ENCODE results near the gene RASGRP2. TPM values are rescaled to one million over a fixed set of nuclear protein-coding genes. Genes with fewer than 3 reads are reported as not detected.

Gene RASGRP2
- polyA plus RNA-seq, 1 donor (not counting 4 experiments of a cell fraction or from before 2014, with no cell fraction given) = 0.49 TPM

DNA sequence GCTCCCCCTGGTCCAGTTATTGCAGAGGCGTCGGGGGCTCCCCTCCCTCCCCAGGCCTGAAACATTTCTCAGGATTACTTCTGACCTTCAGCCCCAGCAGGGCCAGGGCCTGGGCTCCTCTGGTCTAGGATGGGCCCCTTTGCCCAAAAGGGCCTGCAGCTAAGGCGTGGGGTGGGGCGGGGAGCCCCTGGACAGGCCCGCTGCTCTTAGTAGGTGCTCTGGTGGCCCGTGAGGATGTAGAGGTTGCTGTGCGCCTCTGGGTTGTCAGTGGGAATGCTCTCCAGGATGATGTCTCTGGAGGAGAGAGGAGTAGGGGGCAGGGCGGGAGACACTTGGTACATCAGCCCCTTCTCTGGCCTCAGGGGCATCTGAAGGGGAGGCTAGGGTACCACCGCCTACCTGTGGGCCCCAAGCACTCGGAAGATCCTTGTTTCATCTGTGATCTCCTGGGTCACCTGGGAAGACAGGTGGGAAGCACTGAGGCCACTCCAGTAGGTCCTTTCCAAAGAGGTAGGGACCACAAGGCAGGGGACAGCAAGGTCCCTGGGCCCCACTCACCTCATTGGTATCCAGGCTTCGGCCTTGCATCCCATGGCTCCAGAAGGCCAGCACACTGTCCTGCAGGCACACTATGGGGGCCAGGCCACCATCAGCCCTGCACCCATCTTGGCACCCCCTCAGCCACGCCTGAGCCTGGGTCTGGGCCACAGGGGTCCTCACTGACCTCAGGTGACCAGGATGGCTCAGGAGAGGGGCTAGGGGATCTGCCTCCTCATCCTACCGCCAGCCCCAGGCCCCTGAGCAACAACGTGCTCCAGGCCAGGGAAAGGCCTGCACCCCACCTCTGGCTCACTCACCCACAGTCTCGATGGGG, 45.6 kb upstream of the RASGRP2 start:
- H3K9me3 ChIP-seq (ENCODE audit: control insufficient read depth, low read depth, low read length) = no peaks in the 10 kb centered on the region
- H3K27me3 ChIP-seq (ENCODE audit: control insufficient read depth, extremely low read depth, insufficient read depth, low read length) = no peaks in the 10 kb centered on the region
- no peak overlapping the region for H3K4me3 ChIP-seq (ENCODE audit: control insufficient read depth in 2 of 3, extremely low read depth in 1 of 3, insufficient read depth in 2 of 3, low read depth in 1 of 3, low read length in 3 of 3)
- FAIRE-seq (no peak), DNase-seq (ENCODE audit: low read depth, low spot score) (no peak)
- H3K27ac ChIP-seq (ENCODE audit: control insufficient read depth, insufficient read depth, low read length) = no peak overlapping the region
- TF ChIP-seq CTCF (optimal IDR thresholded peaks at IDR 0.05 in 1 of 3, IDR thresholded peaks at IDR 0.05 in 1 of 3, conservative IDR thresholded peaks at IDR 0.05 in 1 of 3; ENCODE audit: extremely low read depth in 1 of 3, insufficient read depth in 2 of 3, low read length in 3 of 3) (no peak), EZH2 (IDR thresholded peaks at IDR 0.05; ENCODE audit: low read length) (no peak)
- no peak overlapping the region for H3K9ac ChIP-seq (ENCODE audit: control insufficient read depth, extremely low read depth, insufficient read depth, low read length)
- no peaks in the 10 kb centered on the region for H4K20me1 ChIP-seq (ENCODE audit: control insufficient read depth, extremely low read depth, insufficient read depth, low read length)
- dilution Hi-C loops (cut with MboI; ENCODE audit: extremely low pct_ligation_motif_present, low sequenced_read_pairs) = no loop called here
- no peaks in the 10 kb centered on the region for H3K4me1 ChIP-seq (ENCODE audit: control insufficient read depth, extremely low read depth, insufficient read depth, low read length)
- H3K9me1 ChIP-seq (ENCODE audit: control insufficient read depth, extremely low read depth, insufficient read depth, low read length) = peaks cover 2% of the 10 kb centered on the region
- H3K36me3 ChIP-seq (ENCODE audit: control insufficient read depth in 2 of 2, extremely low read depth in 1 of 2, insufficient read depth in 2 of 2, low read length in 2 of 2) = peaks cover 0 to 6% of the 10 kb centered on the region in 2 experiments
- no peak overlapping the region for H3K4me2 ChIP-seq (ENCODE audit: control insufficient read depth, extremely low read depth, insufficient read depth, low read depth, low read length)
- no peaks in the 10 kb centered on the region for H3K79me2 ChIP-seq (ENCODE audit: control insufficient read depth, insufficient read depth, low read length)
- no peak overlapping the region for H2AFZ ChIP-seq (ENCODE audit: control insufficient read depth, low read length)

- DNase-seq (ENCODE audit: low read depth, low spot score) (no peak), FAIRE-seq (no peak)
- H3K36me3 ChIP-seq (ENCODE audit: control insufficient read depth in 2 of 2, extremely low read depth in 1 of 2, insufficient read depth in 2 of 2, low read length in 2 of 2) = peaks cover 0 to 6% of the 10 kb centered on the region in 2 experiments
- H4K20me1 ChIP-seq (ENCODE audit: control insufficient read depth, extremely low read depth, insufficient read depth, low read length) = no peaks in the 10 kb centered on the region
- H3K4me3 ChIP-seq (ENCODE audit: control insufficient read depth in 2 of 3, extremely low read depth in 1 of 3, insufficient read depth in 2 of 3, low read depth in 1 of 3, low read length in 3 of 3) = no peak overlapping the region
- H3K4me2 ChIP-seq (ENCODE audit: control insufficient read depth, extremely low read depth, insufficient read depth, low read depth, low read length) = no peak overlapping the region
- H2AFZ ChIP-seq (ENCODE audit: control insufficient read depth, low read length) = no peak overlapping the region
- H3K27me3 ChIP-seq (ENCODE audit: control insufficient read depth, extremely low read depth, insufficient read depth, low read length) = no peaks in the 10 kb centered on the region
- H3K9me1 ChIP-seq (ENCODE audit: control insufficient read depth, extremely low read depth, insufficient read depth, low read length) = no peaks in the 10 kb centered on the region
- no peak overlapping the region for H3K9ac ChIP-seq (ENCODE audit: control insufficient read depth, extremely low read depth, insufficient read depth, low read length)
- H3K27ac ChIP-seq (ENCODE audit: control insufficient read depth, insufficient read depth, low read length) = no peak overlapping the region
- dilution Hi-C loops (cut with MboI; ENCODE audit: extremely low pct_ligation_motif_present, low sequenced_read_pairs) = no loop called here
- H3K4me1 ChIP-seq (ENCODE audit: control insufficient read depth, extremely low read depth, insufficient read depth, low read length) = no peaks in the 10 kb centered on the region
- no peaks in the 10 kb centered on the region for H3K79me2 ChIP-seq (ENCODE audit: control insufficient read depth, insufficient read depth, low read length)
- TF ChIP-seq EZH2 (IDR thresholded peaks at IDR 0.05; ENCODE audit: low read length) (no peak), CTCF (optimal IDR thresholded peaks at IDR 0.05 in 1 of 3, IDR thresholded peaks at IDR 0.05 in 1 of 3, conservative IDR thresholded peaks at IDR 0.05 in 1 of 3; ENCODE audit: extremely low read depth in 1 of 3, insufficient read depth in 2 of 3, low read length in 3 of 3) (no peak)
- no peaks in the 10 kb centered on the region for H3K9me3 ChIP-seq (ENCODE audit: control insufficient read depth, low read depth, low read length)
These were observed 44.6 kb upstream of the RASGRP2 start for GRCh38 chr11:64788321-64789215.

Measured in keratinocyte (primary cell).